GM23338 (cell line): Measurements from ENCODE around the gene MLST8. TPM values are rescaled to one million over a fixed set of nuclear protein-coding genes. Genes with fewer than 3 reads are reported as not detected.
A peak's percentile ranks its signal among the peaks of the same experiment; 100 is the strongest.

Source experiments
- ATAC-seq: fragments of 200-7000 bp; cut with Tn5 transposase; 3 replicates; pipeline ENCODE4 v1.9.1; 2020
- DNase-seq: peaks from one replicate; pipeline ENCODE4 v3.0.0-alpha.2; 2015; ENCODE audit warnings: low spot score
- H2AFZ ChIP-seq: fragments of 200-600 bp; sonication (generic); 2 replicates; pipeline ENCODE4 v1.8.0; 2016; ENCODE audit warnings: antibody characterized with exemption, mild to moderate bottlenecking, moderate library complexity
- H3F3A ChIP-seq: fragments of 200-600 bp; sonication (generic); replicated peaks from 2 replicates; pipeline ENCODE4 v1.8.0; 2017; ENCODE audit warnings: antibody characterized with exemption, mixed run types, low read depth
- H3K27ac ChIP-seq: fragments of 200-600 bp; sonication (generic); 2 replicates; pipeline ENCODE4 v1.6.1; 2016; ENCODE audit warnings: low read depth
- H3K27me3 ChIP-seq: fragments of 200-600 bp; sonication (generic); 2 replicates; pipeline ENCODE4 v1.8.0; 2016; ENCODE audit warnings: mild to moderate bottlenecking, mixed run types, moderate library complexity; ENCODE audit not compliant: insufficient read depth
- H3K36me3 ChIP-seq: fragments of 200-600 bp; sonication (generic); 2 replicates; pipeline ENCODE4 v1.8.0; 2016; ENCODE audit warnings: mild to moderate bottlenecking; ENCODE audit not compliant: insufficient read depth
- H3K4me1 ChIP-seq: fragments of 200-600 bp; sonication (generic); 2 replicates; pipeline ENCODE4 v1.8.0; 2016; ENCODE audit warnings: mild to moderate bottlenecking, moderate library complexity; ENCODE audit not compliant: insufficient read depth
- H3K4me2 ChIP-seq: fragments of 200-600 bp; sonication (generic); 2 replicates; pipeline ENCODE4 v1.7.1; 2017; ENCODE audit warnings: mixed run types
- H3K4me3 ChIP-seq: fragments of 200-600 bp; sonication (generic); 2 replicates; pipeline ENCODE4 v1.6.1; 2016; ENCODE audit warnings: mixed run types
- H3K79me2 ChIP-seq: fragments of 200-600 bp; sonication (generic); replicated peaks from 2 replicates; pipeline ENCODE4 v1.8.0; 2017; ENCODE audit warnings: mild to moderate bottlenecking; ENCODE audit not compliant: insufficient read depth
- H3K9me2 ChIP-seq: fragments of 200-600 bp; sonication (generic); 2 replicates; pipeline ENCODE4 v1.8.0; 2017; ENCODE audit not compliant: insufficient read depth
- H4K20me1 ChIP-seq: fragments of 200-600 bp; sonication (generic); replicated peaks from 2 replicates; pipeline ENCODE4 v1.8.0; 2017; ENCODE audit warnings: mild to moderate bottlenecking; ENCODE audit not compliant: insufficient read depth
- H3K27ac Mint-ChIP-seq: 2 replicates; pipeline ENCODE4 v1.8.0; 2020; ENCODE audit warnings: inconsistent platforms, mild to moderate bottlenecking, moderate library complexity, mixed read lengths
- H3K27me3 Mint-ChIP-seq: 3 replicates; pipeline ENCODE4 v1.8.0; 2022; ENCODE audit warnings: low read depth, mild to moderate bottlenecking, moderate library complexity, mixed read lengths, inconsistent platforms; ENCODE audit not compliant: insufficient read depth, poor library complexity
- H3K36me3 Mint-ChIP-seq: 3 replicates; pipeline ENCODE4 v1.8.0; 2021; ENCODE audit warnings: low read depth, mild to moderate bottlenecking, inconsistent platforms, moderate library complexity, mixed read lengths
- H3K4me1 Mint-ChIP-seq: 3 replicates; pipeline ENCODE4 v1.8.0; 2020; ENCODE audit warnings: mild to moderate bottlenecking, inconsistent platforms, mixed read lengths
- H3K4me3 Mint-ChIP-seq: 3 replicates; pipeline ENCODE4 v1.8.0; 2021; ENCODE audit warnings: moderate library complexity, mild to moderate bottlenecking, inconsistent platforms, mixed read lengths
- H3K9me3 Mint-ChIP-seq: 3 replicates; pipeline ENCODE4 v1.8.0; 2020; ENCODE audit warnings: moderate library complexity, mild to moderate bottlenecking, inconsistent platforms, mixed read lengths
- CTCF ChIP-seq, 2 experiments: fragments of 200-600 bp in 1 of 2; sonication (generic) in 1 of 2; conservative IDR thresholded peaks; 2 replicates each; pipeline versions ENCODE4 v1.5.1 to v1.6.1; 2016 to 2017; ENCODE audit warnings: antibody characterized with exemption in 2 of 2, low read depth in 2 of 2, mild to moderate bottlenecking in 2 of 2, moderate library complexity in 1 of 2
- JUNB ChIP-seq: IDR thresholded peaks from one replicate; pipeline ENCODE4 v1.6.1; 2016; ENCODE audit warnings: antibody characterized with exemption; ENCODE audit not compliant: unreplicated experiment
- POLR2AphosphoS5 ChIP-seq: IDR thresholded peaks from 2 replicates; pipeline ENCODE4 v1.6.1; 2016; ENCODE audit warnings: antibody characterized with exemption, low read depth
- REST ChIP-seq: IDR thresholded peaks from one replicate; pipeline ENCODE4 v1.6.1; 2018; ENCODE audit warnings: antibody characterized with exemption; ENCODE audit not compliant: unreplicated experiment
- STAT1 ChIP-seq: IDR thresholded peaks from one replicate; pipeline ENCODE4 v1.6.1; 2016; ENCODE audit warnings: antibody characterized with exemption; ENCODE audit not compliant: unreplicated experiment
- ZNF114 ChIP-seq: fragments of 250-450 bp; sonication (Bioruptor Pico); IDR thresholded peaks from 2 replicates; pipeline ENCODE4 v1.5.0; 2020; ENCODE audit warnings: mild to moderate bottlenecking, moderate library complexity
- ZNF462 ChIP-seq: fragments of 250-450 bp; sonication (Bioruptor Pico); IDR thresholded peaks from 2 replicates; pipeline ENCODE4 v1.5.0; 2020; ENCODE audit warnings: mild to moderate bottlenecking, moderate library complexity
- polyA plus RNA-seq: library from polyadenylated mRNA; unstranded; fragments of >200 nt; fragmentation: Nextera tagmentation; extraction: Ambion mirVana; gene quantifications from 2 replicates; pipeline ENCODE4 v1.2.1, GENCODE V29; 2016
- total RNA-seq: library from RNA; depleted of rRNA; stranded (reverse); fragments of >200 nt; shearing (Covaris generic); gene quantifications from 2 replicates; pipeline ENCODE4 v1.2.3, GENCODE V29; 2014

The MLST8 gene
- total and polyA plus RNA-seq, 2 experiments from 2014 or later: 58.8 to 138 TPM

DNA sequence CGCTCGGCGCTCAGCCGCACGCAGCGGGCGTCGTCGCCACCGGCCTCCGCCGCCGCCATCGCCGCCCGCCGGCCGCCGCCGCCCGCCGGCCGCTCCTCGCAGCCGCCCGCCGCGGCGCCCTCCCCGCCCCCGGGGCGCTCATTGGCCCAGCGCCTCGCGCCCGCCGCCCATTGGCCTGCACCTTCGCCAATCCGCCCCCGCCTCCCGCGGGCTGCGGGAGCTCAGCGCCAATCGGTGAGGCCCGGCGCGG lies 9.4 kb downstream of the MLST8 start, which contains the start of gene PGP (continued):
- TF ChIP-seq ZNF462 (CRISPR knock-in tag): no peak
- peak; percentile 92 for TF ChIP-seq ZNF114 (CRISPR knock-in tag)
- TF ChIP-seq CTCF (conservative IDR thresholded peaks at IDR 0.05; ENCODE audit: low read depth in 2 of 2): no peak

DNA sequence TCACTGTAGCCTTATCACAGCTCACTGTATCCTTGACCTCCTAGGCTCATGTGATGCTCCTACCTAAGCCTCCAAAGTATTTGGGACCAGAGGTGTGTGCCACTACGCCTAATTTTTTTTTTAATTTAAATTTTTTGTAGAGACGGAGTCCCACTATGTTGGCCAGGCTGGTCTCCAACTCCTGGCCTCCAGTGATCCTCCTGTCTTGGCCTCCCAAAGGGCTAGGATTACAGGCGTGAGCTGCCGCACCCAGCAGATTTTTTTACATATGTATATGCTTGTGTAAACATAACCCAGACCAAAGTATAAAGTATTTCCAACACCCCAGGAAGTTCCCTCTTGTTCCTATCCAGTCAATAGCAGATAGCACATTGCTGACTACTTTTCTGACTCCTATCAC lies 11.1 kb downstream of the MLST8 start:
- peaks cover 10% of the 10 kb centered on the region; the same call in 1 of the 2 replicates for H3K4me1 ChIP-seq
- peak overlapping the region; percentile 69; the same call in 1 of the 2 replicates for H3K4me3 ChIP-seq
- peaks cover 31% of the 10 kb centered on the region; the same call in 1 of the 2 replicates for H3F3A ChIP-seq
- H3K36me3 ChIP-seq: 0 out of 2 replicates have a peak, but pooled peaks cover 5% of the 10 kb centered on the region
- DNase-seq (no peak), ATAC-seq (no peak)
- no peaks in the 10 kb centered on the region for H3K27me3 ChIP-seq
- no peaks in the 10 kb centered on the region for H3K9me2 ChIP-seq
- Mint-ChIP-seq H3K36me3 (peaks cover 23% of the 10 kb centered on the region), H3K27me3 (peaks cover 18% of the 10 kb centered on the region), H3K4me1 (peaks cover 17% of the 10 kb centered on the region), H3K27ac (peak overlapping the region; percentile 99; the same call in 1 of the 2 replicates), H3K4me3 (peak overlapping the region; percentile 92), H3K9me3 (no peaks in the 10 kb centered on the region; the same call in 2 of the 3 replicates)
- peaks cover 18% of the 10 kb centered on the region for H4K20me1 ChIP-seq
- TF ChIP-seq POLR2AphosphoS5 (no peak), JUNB (no peak), REST (no peak), STAT1 (no peak), ZNF114 (CRISPR knock-in tag) (no peak)
- no peak overlapping the region for H2AFZ ChIP-seq
- peaks cover 19% of the 10 kb centered on the region for H3K79me2 ChIP-seq
- H3K4me2 ChIP-seq: peak overlapping the region; percentile 75
- peak overlapping the region; percentile 98 for H3K27ac ChIP-seq
